Astrocyte (in vitro differentiated cells and primary cell): ENCODE results near the gene LBR. TPM values are rescaled to one million over a fixed set of nuclear protein-coding genes. Genes with fewer than 3 reads are reported as not detected.

Source experiments
- DNase-seq: peaks from one replicate; pipeline ENCODE4 v3.0.0-alpha.2; 2010; ENCODE audit warnings: low read depth
- FAIRE-seq: peaks from 2 replicates; lab custom pipeline; 2011; peaks lifted over from hg19 to GRCh38; lab: Jason Lieb, UNC
- H2AFZ ChIP-seq: 2 replicates; pipeline ENCODE4 v1.6.0; 2012; ENCODE audit warnings: low read depth, low read length, inconsistent platforms
- H3K27ac ChIP-seq: 2 replicates; pipeline ENCODE4 v1.5.1; 2011; ENCODE audit warnings: low read depth, low read length, inconsistent platforms
- H3K27me3 ChIP-seq: 2 replicates; pipeline ENCODE4 v1.6.0; 2011; ENCODE audit warnings: low read length, inconsistent platforms; ENCODE audit not compliant: insufficient read depth
- H3K36me3 ChIP-seq: 2 replicates; pipeline ENCODE4 v1.5.1; 2011; ENCODE audit warnings: low read length, inconsistent platforms; ENCODE audit not compliant: insufficient read depth
- H3K4me1 ChIP-seq: 2 replicates; pipeline ENCODE4 v1.5.1; 2011; ENCODE audit warnings: low read length, inconsistent platforms; ENCODE audit not compliant: insufficient read depth
- H3K4me2 ChIP-seq: 2 replicates; pipeline ENCODE4 v1.6.0; 2012; ENCODE audit warnings: low read length, inconsistent platforms
- H3K4me3 ChIP-seq: 2 replicates; pipeline ENCODE4 v1.5.1; 2011; ENCODE audit warnings: low read depth, mild to moderate bottlenecking, low read length, inconsistent platforms; ENCODE audit not compliant: insufficient read depth
- H3K79me2 ChIP-seq: 2 replicates; pipeline ENCODE4 v1.6.0; 2012; ENCODE audit warnings: mild to moderate bottlenecking, low read length, inconsistent platforms; ENCODE audit not compliant: insufficient read depth
- H3K9ac ChIP-seq: 2 replicates; pipeline ENCODE4 v1.6.0; 2012; ENCODE audit warnings: mild to moderate bottlenecking, low read length, inconsistent platforms
- H3K9me3 ChIP-seq: 2 replicates; pipeline ENCODE4 v1.5.1; 2012; ENCODE audit warnings: low read depth, mild to moderate bottlenecking, low read length, inconsistent platforms; ENCODE audit not compliant: insufficient read depth
- H4K20me1 ChIP-seq: 2 replicates; pipeline ENCODE4 v1.6.0; 2012; ENCODE audit warnings: low read length, inconsistent platforms; ENCODE audit not compliant: insufficient read depth
- H3K27ac Mint-ChIP-seq: one replicate; pipeline ENCODE4 v1.8.0; 2021; ENCODE audit warnings: mild to moderate bottlenecking, mixed read lengths; ENCODE audit not compliant: unreplicated experiment
- H3K27me3 Mint-ChIP-seq: one replicate; pipeline ENCODE4 v1.8.0; 2021; ENCODE audit warnings: low read depth, mixed read lengths; ENCODE audit not compliant: unreplicated experiment
- H3K36me3 Mint-ChIP-seq: one replicate; pipeline ENCODE4 v1.8.0; 2021; ENCODE audit warnings: low read depth, mixed read lengths; ENCODE audit not compliant: unreplicated experiment
- H3K4me1 Mint-ChIP-seq: one replicate; pipeline ENCODE4 v1.8.0; 2021; ENCODE audit warnings: low read depth, mixed read lengths; ENCODE audit not compliant: unreplicated experiment
- H3K4me3 Mint-ChIP-seq: one replicate; pipeline ENCODE4 v1.8.0; 2021; ENCODE audit warnings: mild to moderate bottlenecking, moderate library complexity, mixed read lengths; ENCODE audit not compliant: unreplicated experiment
- H3K9me3 Mint-ChIP-seq: one replicate; pipeline ENCODE4 v1.8.0; 2021; ENCODE audit warnings: mild to moderate bottlenecking, mixed read lengths; ENCODE audit not compliant: unreplicated experiment
- CTCF ChIP-seq: IDR thresholded peaks from 2 replicates; pipeline ENCODE4 v1.5.1; 2011; ENCODE audit warnings: low read depth, mild to moderate bottlenecking, inconsistent platforms, low read length, moderate library complexity; ENCODE audit not compliant: insufficient read depth
- EZH2 ChIP-seq: IDR thresholded peaks from 2 replicates; pipeline ENCODE4 v1.6.1; 2012; ENCODE audit warnings: mild to moderate bottlenecking, low read length, inconsistent platforms; ENCODE audit not compliant: insufficient read depth
- total RNA-seq: library from RNA; stranded (reverse); gene quantifications from 2 replicates; pipeline ENCODE4 v1.2.1, GENCODE V29; 2021

The LBR gene
- total RNA-seq, 1 donor from 2014 or later = 42.6 TPM

- H3K36me3 Mint-ChIP-seq = peaks cover 5% of the 10 kb centered on the region
- no peaks in the 10 kb centered on the region for H3K9me3 Mint-ChIP-seq
- FAIRE-seq (no peak), DNase-seq (no peak)
- no peaks in the 10 kb centered on the region for H3K27me3 ChIP-seq
- H3K9ac ChIP-seq = no peak overlapping the region
- H3K27ac Mint-ChIP-seq = no peak overlapping the region
- H3K36me3 ChIP-seq = no peaks in the 10 kb centered on the region
- H2AFZ ChIP-seq = no peak overlapping the region
- no peaks in the 10 kb centered on the region for H4K20me1 ChIP-seq
- H3K4me1 ChIP-seq = peaks cover 10% of the 10 kb centered on the region
- no peak overlapping the region for H3K4me3 ChIP-seq
- TF ChIP-seq CTCF (no peak), EZH2 (no peak)
- peaks cover 9% of the 10 kb centered on the region for H3K4me1 Mint-ChIP-seq
- H3K27me3 Mint-ChIP-seq = no peaks in the 10 kb centered on the region
- no peak overlapping the region for H3K27ac ChIP-seq
- no peak overlapping the region for H3K4me2 ChIP-seq
- no peaks in the 10 kb centered on the region for H3K79me2 ChIP-seq
- H3K4me3 Mint-ChIP-seq = no peak overlapping the region
- no peaks in the 10 kb centered on the region for H3K9me3 ChIP-seq
These were observed 43.8 kb upstream of the LBR start for GRCh38 chr1:225471453-225472301.

- Histone ChIP-seq H3K27ac (no peak overlapping the region), H3K9ac (no peak overlapping the region), H3K9me3 (no peaks in the 10 kb centered on the region), H3K4me3 (no peak overlapping the region), H3K36me3 (no peaks in the 10 kb centered on the region), H3K4me2 (no peak overlapping the region), H2AFZ (no peak overlapping the region), H4K20me1 (no peaks in the 10 kb centered on the region), H3K4me1 (peaks cover 10% of the 10 kb centered on the region), H3K27me3 (no peaks in the 10 kb centered on the region), H3K79me2 (no peaks in the 10 kb centered on the region)
- Mint-ChIP-seq H3K27me3 (no peaks in the 10 kb centered on the region), H3K9me3 (no peaks in the 10 kb centered on the region), H3K36me3 (peaks cover 2% of the 10 kb centered on the region), H3K4me3 (no peak overlapping the region), H3K4me1 (peaks cover 7% of the 10 kb centered on the region), H3K27ac (no peak overlapping the region)
- FAIRE-seq (no peak), DNase-seq (no peak)
- TF ChIP-seq CTCF (no peak), EZH2 (no peak)
These were observed 43.2 kb upstream of the LBR start for GRCh38 chr1:225471109-225471452.
